ENCODE results near the gene SLC39A7. TPM values are rescaled to one million over a fixed set of nuclear protein-coding genes. Genes with fewer than 3 reads are reported as not detected.

SLC39A7 gene
- total and polyA plus RNA-seq, 4 donors, result 8.9 to 112 (median 71.1) TPM

DNA sequence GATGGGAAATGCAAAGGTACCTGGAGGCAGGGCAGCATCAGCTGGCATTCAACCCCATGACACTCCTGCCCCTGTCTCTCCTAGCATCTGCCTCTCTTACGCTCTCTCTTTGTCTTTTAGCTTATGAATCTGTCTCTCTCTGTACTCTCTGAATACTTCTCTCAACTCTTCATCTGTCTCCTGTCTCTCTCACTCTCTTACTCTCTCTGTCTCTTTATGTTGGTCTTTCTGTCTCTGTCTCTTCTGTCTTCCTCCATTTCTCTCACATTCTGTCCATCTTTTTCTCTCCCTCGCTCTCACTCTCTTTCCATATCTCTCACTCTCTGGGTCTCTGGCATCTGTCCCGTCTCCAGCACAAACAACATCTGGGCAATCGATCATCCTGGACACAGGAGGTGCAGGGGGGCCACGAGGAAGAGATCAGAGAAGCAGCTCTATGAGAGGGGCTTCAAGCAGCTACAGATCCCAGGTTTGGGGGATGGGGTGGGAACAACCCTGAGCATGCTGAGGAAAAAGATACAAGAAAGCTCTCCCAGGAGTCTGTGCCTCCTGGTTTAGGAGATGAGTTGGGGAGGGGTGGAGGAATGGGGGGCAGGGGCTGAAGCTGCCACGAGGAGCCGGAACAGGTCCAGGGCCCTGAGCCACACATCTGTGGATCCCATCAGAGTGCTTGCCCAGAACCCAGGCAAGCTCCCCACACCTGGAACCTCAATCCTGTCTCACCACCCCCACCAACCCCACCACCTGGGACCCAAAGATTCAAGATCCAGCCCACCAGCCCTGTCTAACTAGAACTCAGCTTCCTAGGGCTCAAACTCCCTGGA is 10.8 kb upstream of the SLC39A7 start:
- TF ChIP-seq, protein P1, sequence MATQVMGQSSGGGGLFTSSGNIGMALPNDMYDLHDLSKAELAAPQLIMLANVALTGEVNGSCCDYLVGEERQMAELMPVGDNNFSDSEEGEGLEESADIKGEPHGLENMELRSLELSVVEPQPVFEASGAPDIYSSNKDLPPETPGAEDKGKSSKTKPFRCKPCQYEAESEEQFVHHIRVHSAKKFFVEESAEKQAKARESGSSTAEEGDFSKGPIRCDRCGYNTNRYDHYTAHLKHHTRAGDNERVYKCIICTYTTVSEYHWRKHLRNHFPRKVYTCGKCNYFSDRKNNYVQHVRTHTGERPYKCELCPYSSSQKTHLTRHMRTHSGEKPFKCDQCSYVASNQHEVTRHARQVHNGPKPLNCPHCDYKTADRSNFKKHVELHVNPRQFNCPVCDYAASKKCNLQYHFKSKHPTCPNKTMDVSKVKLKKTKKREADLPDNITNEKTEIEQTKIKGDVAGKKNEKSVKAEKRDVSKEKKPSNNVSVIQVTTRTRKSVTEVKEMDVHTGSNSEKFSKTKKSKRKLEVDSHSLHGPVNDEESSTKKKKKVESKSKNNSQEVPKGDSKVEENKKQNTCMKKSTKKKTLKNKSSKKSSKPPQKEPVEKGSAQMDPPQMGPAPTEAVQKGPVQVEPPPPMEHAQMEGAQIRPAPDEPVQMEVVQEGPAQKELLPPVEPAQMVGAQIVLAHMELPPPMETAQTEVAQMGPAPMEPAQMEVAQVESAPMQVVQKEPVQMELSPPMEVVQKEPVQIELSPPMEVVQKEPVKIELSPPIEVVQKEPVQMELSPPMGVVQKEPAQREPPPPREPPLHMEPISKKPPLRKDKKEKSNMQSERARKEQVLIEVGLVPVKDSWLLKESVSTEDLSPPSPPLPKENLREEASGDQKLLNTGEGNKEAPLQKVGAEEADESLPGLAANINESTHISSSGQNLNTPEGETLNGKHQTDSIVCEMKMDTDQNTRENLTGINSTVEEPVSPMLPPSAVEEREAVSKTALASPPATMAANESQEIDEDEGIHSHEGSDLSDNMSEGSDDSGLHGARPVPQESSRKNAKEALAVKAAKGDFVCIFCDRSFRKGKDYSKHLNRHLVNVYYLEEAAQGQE (IDR thresholded peaks at IDR 0.05), result no peak
- TF ChIP-seq, protein P2, sequence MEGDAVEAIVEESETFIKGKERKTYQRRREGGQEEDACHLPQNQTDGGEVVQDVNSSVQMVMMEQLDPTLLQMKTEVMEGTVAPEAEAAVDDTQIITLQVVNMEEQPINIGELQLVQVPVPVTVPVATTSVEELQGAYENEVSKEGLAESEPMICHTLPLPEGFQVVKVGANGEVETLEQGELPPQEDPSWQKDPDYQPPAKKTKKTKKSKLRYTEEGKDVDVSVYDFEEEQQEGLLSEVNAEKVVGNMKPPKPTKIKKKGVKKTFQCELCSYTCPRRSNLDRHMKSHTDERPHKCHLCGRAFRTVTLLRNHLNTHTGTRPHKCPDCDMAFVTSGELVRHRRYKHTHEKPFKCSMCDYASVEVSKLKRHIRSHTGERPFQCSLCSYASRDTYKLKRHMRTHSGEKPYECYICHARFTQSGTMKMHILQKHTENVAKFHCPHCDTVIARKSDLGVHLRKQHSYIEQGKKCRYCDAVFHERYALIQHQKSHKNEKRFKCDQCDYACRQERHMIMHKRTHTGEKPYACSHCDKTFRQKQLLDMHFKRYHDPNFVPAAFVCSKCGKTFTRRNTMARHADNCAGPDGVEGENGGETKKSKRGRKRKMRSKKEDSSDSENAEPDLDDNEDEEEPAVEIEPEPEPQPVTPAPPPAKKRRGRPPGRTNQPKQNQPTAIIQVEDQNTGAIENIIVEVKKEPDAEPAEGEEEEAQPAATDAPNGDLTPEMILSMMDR (IDR thresholded peaks at IDR 0.05; ENCODE audit: low read depth, low read length, missing input control), result no peak
- TF ChIP-seq TAF1 (conservative IDR thresholded peaks at IDR 0.05) (no peak), HNF4G (IDR thresholded peaks at IDR 0.05) (no peak), RXRA (IDR thresholded peaks at IDR 0.05) (no peak), EGR1 (IDR thresholded peaks at IDR 0.05; ENCODE audit: low read depth in 2 of 2) (no peak), YY1 (IDR thresholded peaks at IDR 0.05) (no peak), NR2F2 (IDR thresholded peaks at IDR 0.05) (no peak)
- TF ChIP-seq, protein P3, sequence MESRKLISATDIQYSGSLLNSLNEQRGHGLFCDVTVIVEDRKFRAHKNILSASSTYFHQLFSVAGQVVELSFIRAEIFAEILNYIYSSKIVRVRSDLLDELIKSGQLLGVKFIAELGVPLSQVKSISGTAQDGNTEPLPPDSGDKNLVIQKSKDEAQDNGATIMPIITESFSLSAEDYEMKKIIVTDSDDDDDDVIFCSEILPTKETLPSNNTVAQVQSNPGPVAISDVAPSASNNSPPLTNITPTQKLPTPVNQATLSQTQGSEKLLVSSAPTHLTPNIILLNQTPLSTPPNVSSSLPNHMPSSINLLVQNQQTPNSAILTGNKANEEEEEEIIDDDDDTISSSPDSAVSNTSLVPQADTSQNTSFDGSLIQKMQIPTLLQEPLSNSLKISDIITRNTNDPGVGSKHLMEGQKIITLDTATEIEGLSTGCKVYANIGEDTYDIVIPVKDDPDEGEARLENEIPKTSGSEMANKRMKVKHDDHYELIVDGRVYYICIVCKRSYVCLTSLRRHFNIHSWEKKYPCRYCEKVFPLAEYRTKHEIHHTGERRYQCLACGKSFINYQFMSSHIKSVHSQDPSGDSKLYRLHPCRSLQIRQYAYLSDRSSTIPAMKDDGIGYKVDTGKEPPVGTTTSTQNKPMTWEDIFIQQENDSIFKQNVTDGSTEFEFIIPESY (IDR thresholded peaks at IDR 0.05), result no peak
- Histone ChIP-seq H3K9ac (ENCODE audit: low read depth in 1 of 2, low read length in 2 of 2) (no peak overlapping the region), H3K4me3 (ENCODE audit: low read depth in 1 of 3, low read length in 3 of 3) (no peak overlapping the region), H3K9me3 (ENCODE audit: control insufficient read depth in 4 of 4, low read length in 3 of 4) (no peaks in the 10 kb centered on the region), H3K27ac (ENCODE audit: low read depth in 1 of 2, low read length in 2 of 2) (no peak overlapping the region), H3K36me3 (ENCODE audit: control insufficient read depth in 4 of 4, insufficient read depth in 3 of 4, low read depth in 1 of 4, low read length in 3 of 4) (peaks cover 0 to 9% (median 7%) of the 10 kb centered on the region in 4 donors), H3K27me3 (ENCODE audit: control insufficient read depth in 4 of 4, insufficient read depth in 4 of 4, low read length in 3 of 4) (no peaks in the 10 kb centered on the region), H3K4me1 (ENCODE audit: control insufficient read depth in 4 of 4, insufficient read depth in 4 of 4, low read length in 3 of 4) (peaks cover 0 to 10% (median 2%) of the 10 kb centered on the region in 4 donors)
- WGBS, result 73% methylated on average over 7 of the region's 7 CpGs
- DNase-seq (ENCODE audit: low spot score), result no peak

DNA sequence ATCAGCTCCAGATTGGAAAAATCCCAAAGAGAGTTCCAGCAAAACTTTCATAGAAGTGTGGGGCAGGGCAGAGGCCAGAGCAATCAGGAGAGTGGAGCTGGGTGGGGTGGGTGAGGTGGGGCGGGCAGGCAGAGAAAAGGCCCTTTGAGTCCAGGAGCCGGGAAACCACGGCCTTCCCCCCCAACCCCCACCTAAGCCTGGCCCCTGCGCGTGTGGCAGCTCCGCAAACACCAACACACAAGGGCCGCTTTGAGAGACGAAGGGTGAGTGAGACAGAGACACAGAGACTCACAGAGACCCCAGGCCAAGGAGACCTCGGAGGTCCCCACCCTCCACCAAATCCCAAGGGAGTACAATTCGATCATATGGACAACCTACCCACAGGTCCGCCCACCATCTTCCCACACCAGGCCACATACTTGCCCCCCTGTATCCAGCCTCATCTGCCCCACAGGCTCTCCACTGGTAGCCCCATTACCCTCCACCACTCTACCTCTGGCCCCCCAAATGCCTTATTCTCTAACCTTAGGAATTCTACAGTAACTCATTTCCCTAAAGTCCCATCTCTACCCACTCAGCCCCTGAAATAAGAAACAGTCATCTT is 10.1 kb upstream of the SLC39A7 start:
- TF ChIP-seq EGR1 (IDR thresholded peaks at IDR 0.05; ENCODE audit: low read depth in 2 of 2), result no peak
- TF ChIP-seq, protein P2 (IDR thresholded peaks at IDR 0.05; ENCODE audit: low read depth, low read length, missing input control), result no peak
- TF ChIP-seq HNF4G (IDR thresholded peaks at IDR 0.05), result no peak
- TF ChIP-seq NR2F2 (IDR thresholded peaks at IDR 0.05), result no peak
- TF ChIP-seq RAD21 (IDR thresholded peaks at IDR 0.05), result no peak
- TF ChIP-seq JUND (IDR thresholded peaks at IDR 0.05), result no peak
- no peak for TF ChIP-seq RXRA (IDR thresholded peaks at IDR 0.05)
- WGBS, result 92% methylated on average over 11 of the region's 11 CpGs
- H3K9me3 ChIP-seq (ENCODE audit: control insufficient read depth in 4 of 4, low read length in 3 of 4), result no peaks in the 10 kb centered on the region
- peaks cover 0 to 15% (median 15%) of the 10 kb centered on the region in 4 donors for H3K36me3 ChIP-seq (ENCODE audit: control insufficient read depth in 4 of 4, insufficient read depth in 3 of 4, low read depth in 1 of 4, low read length in 3 of 4)
- H3K4me3 ChIP-seq (ENCODE audit: low read depth in 1 of 3, low read length in 3 of 3), result no peak overlapping the region
- H3K9ac ChIP-seq (ENCODE audit: low read depth in 1 of 2, low read length in 2 of 2), result peak overlapping the region in 1 of 2 donors; percentile 16
- no peaks in the 10 kb centered on the region for H3K27me3 ChIP-seq (ENCODE audit: control insufficient read depth in 4 of 4, insufficient read depth in 4 of 4, low read length in 3 of 4)
- H3K4me1 ChIP-seq (ENCODE audit: control insufficient read depth in 4 of 4, insufficient read depth in 4 of 4, low read length in 3 of 4), result peaks cover 0 to 18% (median 4%) of the 10 kb centered on the region in 4 donors
- H3K27ac ChIP-seq (ENCODE audit: low read depth in 1 of 2, low read length in 2 of 2), result no peak overlapping the region
- no peak for DNase-seq (ENCODE audit: low spot score)

Measured in liver (tissue), 9 donors.